K562 (cell line): Measurements from ENCODE around the gene MTFMT. TPM values are rescaled to one million over a fixed set of nuclear protein-coding genes. Genes with fewer than 3 reads are reported as not detected.

Experiments used
- ATAC-seq: fragments of 200-7000 bp; cut with Tn5 transposase; 3 replicates; pipeline ENCODE4 v1.9.1; 2020; ENCODE audit warnings: moderate library complexity
- BruUV-seq: library from RNA; stranded (reverse); fragments of 400-500 nt; replicated peaks from 2 replicates; lab custom pipeline; 2021; lab: Mats Ljungman, UMichigan
- CTCF ChIA-PET: fragments of 300-600 bp; formaldehyde crosslinking; extraction: SDS; loops from one replicate; lab custom pipeline; 2021; ENCODE audit warnings: low intra/inter-chr PET ratio; lab: Yijun Ruan, JAX
- POLR2A ChIA-PET: fragments of 300-600, 350-650 bp; sonication (Branson Sonifier 250); formaldehyde crosslinking; extraction: SDS; loops from one replicate; lab custom pipeline; 2021; ENCODE audit warnings: antibody characterized with exemption, inconsistent platforms; lab: Yijun Ruan, JAX
- DNase-seq, 4 experiments: peaks; one replicate each; pipeline versions ENCODE4 v3.0.0 to v3.0.0-alpha.2; 2011 to 2018; ENCODE audit warnings: low spot score in 3 of 4, mixed read lengths in 3 of 4; ENCODE audit errors: extremely low read depth in 1 of 4
- FAIRE-seq: peaks from 2 replicates; lab custom pipeline; 2011; peaks lifted over from hg19 to GRCh38; lab: Jason Lieb, UNC
- H2AFZ ChIP-seq: 2 replicates; pipeline ENCODE4 v1.6.0; 2011; ENCODE audit warnings: low read depth, low read length, control low read depth, inconsistent platforms
- H3K27ac ChIP-seq: fragments of 200-600 bp; 3 replicates; pipeline ENCODE4 v1.8.0; 2011; ENCODE audit warnings: low read depth, mild to moderate bottlenecking, control low read depth, inconsistent platforms, low read length, moderate library complexity, mixed read lengths; ENCODE audit errors: extremely low read depth
- H3K27me3 ChIP-seq, 2 experiments: fragments of 300-600 bp in 1 of 2; 2 replicates in 1 of 2; 3 replicates in 1 of 2; pipeline versions ENCODE4 v1.6.0 to v1.8.0; 2011; ENCODE audit warnings: inconsistent platforms in 2 of 2, low read length in 2 of 2, mild to moderate bottlenecking in 1 of 2, mixed read lengths in 1 of 2, moderate library complexity in 1 of 2; ENCODE audit not compliant: control insufficient read depth in 2 of 2, insufficient read depth in 2 of 2
- H3K36me3 ChIP-seq: fragments of 300-600 bp; 3 replicates; pipeline ENCODE4 v1.8.0; 2011; ENCODE audit warnings: mild to moderate bottlenecking, low read length, inconsistent platforms; ENCODE audit not compliant: control insufficient read depth, insufficient read depth
- H3K4me1 ChIP-seq, 2 experiments: fragments of 200-600 bp in 1 of 2; replicated peaks in 1 of 2; 2 replicates in 1 of 2; 3 replicates in 1 of 2; pipeline versions ENCODE4 v1.5.1 to v1.8.0; 2011; ENCODE audit warnings: inconsistent platforms in 2 of 2, low read length in 2 of 2, mild to moderate bottlenecking in 1 of 2, mixed read lengths in 1 of 2, moderate library complexity in 1 of 2; ENCODE audit not compliant: control insufficient read depth in 2 of 2, insufficient read depth in 2 of 2
- H3K4me2 ChIP-seq: 2 replicates; pipeline ENCODE4 v1.6.1; 2011; ENCODE audit warnings: low read length, control low read depth, inconsistent platforms, mixed read lengths; ENCODE audit not compliant: insufficient read depth
- H3K4me3 ChIP-seq: fragments of 200-600 bp; sonication (generic), shearing (Covaris generic); 2 replicates; pipeline ENCODE4 v1.5.1; 2016; ENCODE audit warnings: control low read depth, inconsistent platforms
- H3K79me2 ChIP-seq: fragments of 200-600 bp; 3 replicates; pipeline ENCODE4 v1.8.0; 2011; ENCODE audit warnings: low read length, inconsistent platforms; ENCODE audit not compliant: control insufficient read depth, insufficient read depth
- H3K9ac ChIP-seq, 2 experiments: 2 replicates each; pipeline versions ENCODE4 v1.6.0 to v1.6.1; 2011; ENCODE audit warnings: low read depth in 2 of 2, low read length in 2 of 2, control low read depth in 1 of 2, inconsistent platforms in 1 of 2, mild to moderate bottlenecking in 1 of 2, mixed read lengths in 1 of 2; ENCODE audit not compliant: insufficient read depth in 1 of 2
- H3K9me1 ChIP-seq: one replicate; pipeline ENCODE4 v1.6.0; 2011; ENCODE audit warnings: inconsistent platforms, mild to moderate bottlenecking, low read length, moderate library complexity; ENCODE audit not compliant: control insufficient read depth, insufficient read depth
- H3K9me3 ChIP-seq: replicated peaks from 2 replicates; pipeline ENCODE4 v1.5.1; 2011; ENCODE audit warnings: low read depth, low read length, inconsistent platforms; ENCODE audit not compliant: control insufficient read depth, insufficient read depth
- H4K20me1 ChIP-seq: replicated peaks from 2 replicates; pipeline ENCODE4 v1.6.1; 2011; ENCODE audit warnings: low read length, inconsistent platforms, mixed read lengths; ENCODE audit not compliant: control insufficient read depth, insufficient read depth
- CBFA2T2 ChIP-seq: fragments of 450-650 bp; conservative IDR thresholded peaks from 2 replicates; pipeline ENCODE4 v1.6.1; 2017; ENCODE audit warnings: mild to moderate bottlenecking
- DLX4 ChIP-seq: fragments of 250-450 bp; sonication (Bioruptor Pico); IDR thresholded peaks from 2 replicates; pipeline ENCODE4 v1.6.1; 2021; ENCODE audit warnings: mild to moderate bottlenecking
- ELF2 ChIP-seq: fragments of 250-450 bp; sonication (Bioruptor Pico); IDR thresholded peaks from 2 replicates; pipeline ENCODE4 v1.5.0; 2021; ENCODE audit warnings: mild to moderate bottlenecking
- FOXA1 ChIP-seq: fragments of 450-650 bp; IDR thresholded peaks from 2 replicates; pipeline ENCODE4 v1.6.1; 2016; ENCODE audit warnings: mild to moderate bottlenecking, borderline replicate concordance
- HOMEZ ChIP-seq: fragments of 250-450 bp; sonication (Bioruptor Pico); IDR thresholded peaks from 2 replicates; pipeline ENCODE4 v1.4.0; 2020; ENCODE audit warnings: mild to moderate bottlenecking, moderate library complexity
- JUNB ChIP-seq: fragments of 450-650 bp; formaldehyde crosslinking; conservative IDR thresholded peaks from 2 replicates; pipeline ENCODE4 v1.4.0; 2020; ENCODE audit warnings: mild to moderate bottlenecking
- KLF13 ChIP-seq: fragments of 450-650 bp; IDR thresholded peaks from 2 replicates; pipeline ENCODE4 v1.6.1; 2016; ENCODE audit warnings: missing genetic modification characterization, low read depth, mild to moderate bottlenecking, missing compliant biosample characterization, moderate library complexity, borderline replicate concordance
- MITF ChIP-seq: IDR thresholded peaks from 2 replicates; pipeline ENCODE4 v1.6.1; 2014; ENCODE audit warnings: antibody characterized with exemption
- PHF8 ChIP-seq: fragments of 200-600 bp; sonication (generic); IDR thresholded peaks from 2 replicates; pipeline ENCODE4 v1.6.1; 2012; ENCODE audit warnings: mixed run types, mild to moderate bottlenecking, inconsistent platforms, low read length, moderate library complexity, borderline replicate concordance
- RFX5 ChIP-seq: IDR thresholded peaks from 2 replicates; pipeline ENCODE4 v1.6.1; 2011; ENCODE audit warnings: low read depth, mild to moderate bottlenecking, improper control_type of control experiment, low read length
- SAP30 ChIP-seq: fragments of 200-600 bp; sonication (generic); IDR thresholded peaks from 2 replicates; pipeline ENCODE4 v1.6.1; 2012; ENCODE audit warnings: borderline replicate concordance, low read depth, mild to moderate bottlenecking, moderate library complexity, low read length, control low read depth, inconsistent platforms; ENCODE audit not compliant: insufficient read depth, poor library complexity, severe bottlenecking
- STAT5A ChIP-seq: IDR thresholded peaks from 2 replicates; pipeline ENCODE4 v1.6.1; 2012; ENCODE audit warnings: low read length, inconsistent platforms, borderline replicate concordance
- TAF7 ChIP-seq: fragments of 450-650 bp; IDR thresholded peaks from 2 replicates; pipeline ENCODE4 v1.6.1; 2016; ENCODE audit warnings: missing genetic modification characterization, missing compliant biosample characterization
- ZHX1 ChIP-seq: fragments of 150-350 bp; conservative IDR thresholded peaks from 2 replicates; pipeline ENCODE4 v1.6.1; 2014; ENCODE audit warnings: low read length
- ZNF133 ChIP-seq: fragments of 250-450 bp; sonication (Bioruptor Pico); IDR thresholded peaks from 2 replicates; pipeline ENCODE4 v1.4.0; 2020; ENCODE audit warnings: mild to moderate bottlenecking
- WGBS: fragments of 100-300 bp; shearing (Covaris generic); methylation state at CpG from one replicate; pipeline ENCODE4 v1.1.6; 2016; ENCODE audit warnings: low coverage, mixed read lengths; ENCODE audit not compliant: insufficient coverage; ENCODE audit errors: missing lambda C conversion rate; 5-methylcytosine and 5-hydroxymethylcytosine counted together
- in situ Hi-C: fragments of 300-500 bp; cut with MboI; formaldehyde crosslinking; loops from 4 replicates; pipeline ENCODE4 v1.15.0; 2018; ENCODE audit warnings: inconsistent platforms, mixed read lengths
- intact Hi-C: fragments of 100-400 bp; cut with micrococcal nuclease; formaldehyde crosslinking; loops from 2 replicates; pipeline ENCODE4 v1.14.2; 2022
- polyA plus RNA-seq, 8 experiments: library from polyadenylated mRNA; depleted of rRNA in 4 of 8; stranded (reverse) in 5 of 8; unstranded in 3 of 8; fragments of >200 nt; fragmentation: Nextera tagmentation in 2 of 8; fragmentation: Illumina TruSeq in 1 of 8; extraction: Ambion mirVana in 2 of 8; extraction: Trizol in 1 of 8; gene quantifications; 2 replicates each; pipeline versions ENCODE4 v1.2.1 to v1.2.3, GENCODE V29; 2011 to 2014; ENCODE audit warnings: inconsistent platforms in 1 of 8, missing spikeins in 1 of 8
- total RNA-seq, 7 experiments: library from RNA; depleted of rRNA in 6 of 7; stranded (reverse); fragments of >200 nt in 6 of 7; fragmentation: Illumina TruSeq in 2 of 7; extraction: Trizol in 2 of 7; gene quantifications; 2 replicates each; pipeline versions ENCODE4 v1.2.1 to v1.2.3, GENCODE V29; 2011 to 2021; ENCODE audit warnings: low replicate concordance in 1 of 7

MTFMT gene
- total and polyA plus RNA-seq, 9 of the 15 experiments (the other 6 are each of a cell fraction or from before 2014, with no cell fraction given) = 1.4 to 31.1 (median 16.2) TPM

- no peak overlapping the region for H3K4me3 ChIP-seq
- no peak for ATAC-seq
- peaks cover 7 to 26% of the 10 kb centered on the region in 2 experiments; a peak in 3 of 5 replicates for H3K27me3 ChIP-seq
- no peaks in the 10 kb centered on the region; the same call in 1 of the 2 replicates for H3K9me3 ChIP-seq
- CTCF ChIA-PET = no interaction called here
- no TSS peak for BruUV-seq
- no peaks in the 10 kb centered on the region for H4K20me1 ChIP-seq
- H2AFZ ChIP-seq = no peak overlapping the region
- no peak overlapping the region for H3K9ac ChIP-seq
- H3K79me2 ChIP-seq = no peaks in the 10 kb centered on the region
- no peak overlapping the region for H3K27ac ChIP-seq
- TF ChIP-seq KLF13 (tag) (no peak), STAT5A (no peak), TAF7 (tag) (no peak), HOMEZ (CRISPR knock-in tag) (no peak), JUNB (CRISPR knock-in tag) (no peak), ZNF133 (CRISPR knock-in tag) (no peak), PHF8 (no peak), RFX5 (no peak), ELF2 (no peak), CBFA2T2 (no peak), DLX4 (CRISPR knock-in tag) (no peak), FOXA1 (no peak), MITF (no peak), SAP30 (no peak), ZHX1 (no peak)
- TF ChIP-seq, all 486 proteins: peak for 0
- no peaks in the 10 kb centered on the region for H3K36me3 ChIP-seq
- 76% methylated on average over 20 of the region's 85 CpGs for WGBS
- no peak overlapping the region for H3K4me2 ChIP-seq
- FAIRE-seq = no peak
- no peaks in the 10 kb centered on the region for H3K9me1 ChIP-seq
- no peak for DNase-seq
- H3K4me1 ChIP-seq = peaks cover 0 to 16% of the 10 kb centered on the region in 2 experiments; a peak in 2 of 5 replicates
- in situ Hi-C loops = no loop called here
- intact Hi-C loops = no loop called here
- POLR2A ChIA-PET = no interaction called here
Observed at GRCh38 chr15:65077291-65077980, 48.0 kb upstream of the MTFMT start.
